Measurements from ENCODE around the gene CASKIN1.

Gene CASKIN1

GRCh38 chr16:2155977-2156848 lies 40.2 kb downstream of the CASKIN1 start:
- POLR2A ChIA-PET = interaction anchor here (0.6 to 2.2 kb wide), 53 partner anchors 7 to 871 kb away, joined by 3 to 36 read pairs (median 4); partner anchors contain the start of genes AMDHD2, BRICD5, FAHD1 and HAGH
- no peak for DNase-seq (ENCODE audit: low read depth, low spot score)
- TF ChIP-seq CTCF (IDR thresholded peaks at IDR 0.05; ENCODE audit: insufficient read depth, low read length, missing control alignments) = no peak
- H3K4me3 ChIP-seq (ENCODE audit: low read depth, low read length) = peak overlapping the region; percentile 90
- CTCF ChIA-PET = interaction anchor here (0.7 to 5.9 kb wide), 3 partner anchors 11 to 153 kb away, joined by 3 to 38 read pairs (median 4); no protein-coding TSS in a partner anchor

DNA sequence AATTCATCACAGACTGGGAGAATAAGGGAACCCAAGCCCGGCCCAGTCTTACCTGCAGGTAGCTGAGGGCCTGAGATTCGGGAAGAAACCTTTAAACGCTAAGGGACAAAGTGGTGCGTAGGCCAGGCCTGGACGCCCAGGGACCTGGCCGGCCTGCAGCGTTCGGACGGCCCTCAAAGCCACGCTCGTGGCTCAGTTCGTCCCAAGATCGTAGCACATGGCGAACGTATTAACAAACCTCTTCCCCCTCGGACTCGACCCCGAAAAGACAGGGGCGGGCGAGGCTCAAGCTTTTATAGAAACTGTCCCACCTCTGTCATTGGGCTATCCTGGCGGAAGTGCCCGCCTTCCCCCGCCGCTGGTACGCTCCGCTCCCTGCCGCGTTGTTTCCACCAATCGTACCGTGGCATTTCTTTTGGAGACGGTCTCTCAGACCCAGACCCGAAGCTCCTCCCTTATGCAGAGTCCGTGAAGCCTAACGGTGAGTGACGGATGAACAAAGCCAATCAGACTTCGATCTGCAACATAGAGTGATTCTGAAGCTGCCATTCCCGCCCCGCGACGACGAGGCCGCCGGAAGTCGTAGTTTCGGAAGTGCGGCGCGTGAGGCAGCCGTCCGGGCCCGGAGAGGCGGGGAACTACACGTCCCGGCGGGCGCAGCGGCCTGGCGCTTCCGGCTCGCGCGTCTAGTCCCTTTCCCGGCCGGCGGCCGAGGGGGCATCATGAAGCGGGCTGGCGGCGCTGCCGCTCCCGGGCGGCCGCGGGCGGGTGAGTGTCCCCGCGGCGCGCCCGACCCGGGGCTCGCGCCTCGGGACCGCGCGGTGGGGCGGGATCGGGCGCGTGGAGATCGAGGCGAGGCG lies 41.1 kb downstream of the CASKIN1 start, which contains the start of gene TRAF7:
Gene TRAF7, plus strand, starts transcription at position 692 of the 860 bp plus-strand sequence. CDS start 8,139 bp downstream, outside the sequence.
- DNase-seq (ENCODE audit: low read depth, low spot score) = peak; percentile 100
- ChIA-PET POLR2A (interaction anchor here (0.6 to 2.2 kb wide), 62 partner anchors 8 to 872 kb away, joined by 3 to 36 read pairs (median 4); partner anchors contain the start of genes AMDHD2, BRICD5, CASKIN1 and FAHD1), CTCF (interaction anchor here (1.0 to 6.7 kb wide), 6 partner anchors 10 to 152 kb away, joined by 3 to 57 read pairs (median 4); no protein-coding TSS in a partner anchor)
- no peak for TF ChIP-seq CTCF (IDR thresholded peaks at IDR 0.05; ENCODE audit: insufficient read depth, low read length, missing control alignments)
- peak within 1 kb of the TSS; percentile 99 for H3K4me3 ChIP-seq (ENCODE audit: low read depth, low read length)

- CTCF ChIA-PET = interaction anchor here (1.0 to 6.7 kb wide), 6 partner anchors 9 to 151 kb away, joined by 3 to 57 read pairs (median 4); no protein-coding TSS in a partner anchor
- DNase-seq (ENCODE audit: low read depth, low spot score) = no peak
- POLR2A ChIA-PET = interaction anchor here (0.7 to 2.2 kb wide), 30 partner anchors 8 to 347 kb away, joined by 3 to 36 read pairs (median 6); partner anchors contain the start of genes BRICD5, CASKIN1, FAHD1 and HAGH
- peak overlapping the region; percentile 99 for H3K4me3 ChIP-seq (ENCODE audit: low read depth, low read length)
- no peak for TF ChIP-seq CTCF (IDR thresholded peaks at IDR 0.05; ENCODE audit: insufficient read depth, low read length, missing control alignments)
Observed at GRCh38 chr16:2154533-2155090, 41.8 kb downstream of the CASKIN1 start.

DNA sequence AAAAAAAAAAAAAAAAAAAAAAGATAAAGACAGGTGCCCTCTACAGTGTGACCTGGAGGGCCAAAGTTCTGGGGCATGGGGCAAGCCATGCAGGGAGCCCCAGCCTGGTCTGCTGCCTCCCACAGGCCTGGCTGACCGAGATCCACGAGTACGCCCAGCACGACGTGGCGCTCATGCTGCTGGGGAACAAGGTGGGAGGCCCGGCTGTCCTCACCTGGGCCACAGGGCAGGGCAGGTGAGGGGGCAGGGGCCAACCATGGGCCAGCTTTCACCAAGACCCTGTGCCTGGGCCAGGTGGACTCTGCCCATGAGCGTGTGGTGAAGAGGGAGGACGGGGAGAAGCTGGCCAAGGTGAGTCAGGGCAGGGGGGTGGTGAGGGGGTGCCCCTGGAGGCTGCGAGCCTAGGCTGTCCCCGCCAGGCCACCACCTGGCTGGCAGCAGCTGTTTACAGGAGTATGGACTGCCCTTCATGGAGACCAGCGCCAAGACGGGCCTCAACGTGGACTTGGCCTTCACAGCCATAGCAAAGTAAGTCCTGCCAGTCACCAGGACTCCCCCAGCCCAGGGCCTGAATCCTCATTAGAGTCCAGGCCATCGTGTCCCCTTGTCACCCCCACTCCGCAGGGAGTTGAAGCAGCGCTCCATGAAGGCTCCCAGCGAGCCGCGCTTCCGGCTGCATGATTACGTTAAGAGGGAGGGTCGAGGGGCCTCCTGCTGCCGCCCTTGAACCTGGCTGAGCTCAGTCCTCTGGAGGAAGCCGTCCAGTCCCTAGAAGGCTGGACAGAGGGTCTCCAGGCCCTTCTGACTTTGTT lies 43.5 kb downstream of the CASKIN1 start:
- ChIA-PET POLR2A (interaction anchor here (1.0 kb wide), 1 partner anchor 112 kb away, joined by 3 read pairs; no protein-coding TSS in a partner anchor), CTCF (interaction anchor here (0.5 to 6.7 kb wide), 7 partner anchors 8 to 150 kb away, joined by 3 to 57 read pairs (median 4); no protein-coding TSS in a partner anchor)
- TF ChIP-seq CTCF (IDR thresholded peaks at IDR 0.05; ENCODE audit: insufficient read depth, low read length, missing control alignments) = no peak
- DNase-seq (ENCODE audit: low read depth, low spot score) = no peak
- H3K4me3 ChIP-seq (ENCODE audit: low read depth, low read length) = peak overlapping the region; percentile 99
